ENCODE measurements around the gene ANKIB1. TPM values are rescaled to one million over a fixed set of nuclear protein-coding genes. Genes with fewer than 3 reads are reported as not detected.

ANKIB1 gene
- total RNA-seq, 1 experiment from 2014 or later: 83.8 TPM

GRCh38 chr7:92221766-92222165, 24.0 kb upstream of the ANKIB1 start:
- ATAC-seq (no peak), DNase-seq (ENCODE audit: low read depth, low spot score) (no peak)
- CTCF ChIA-PET: no interaction called here
- Histone ChIP-seq H3K4me1 (ENCODE audit: control insufficient read depth, insufficient read depth, low read length) (no peaks in the 10 kb centered on the region), H3K27ac (ENCODE audit: low read length) (no peak overlapping the region), H3K27me3 (ENCODE audit: control insufficient read depth, insufficient read depth, low read length) (no peaks in the 10 kb centered on the region), H3K36me3 (ENCODE audit: control insufficient read depth, insufficient read depth, low read length) (peaks cover 46% of the 10 kb centered on the region), H3K9me3 (ENCODE audit: control insufficient read depth, insufficient read depth, low read depth, low read length) (no peaks in the 10 kb centered on the region), H3K4me3 (ENCODE audit: low read depth in 2 of 2, low read length in 2 of 2) (no peak overlapping the region)
- intact Hi-C loops (cut with micrococcal nuclease; ENCODE audit: unreplicated experiment) (no loop called here), in situ Hi-C loops (cut with HindIII; ENCODE audit: low pct_unique_long_range_greater_than_20kb, low sequenced_read_pairs) (no loop called here)
- POLR2A ChIA-PET: no interaction called here
- no TSS peak for BruUV-seq (replicated peaks)
- no peak for TF ChIP-seq POLR2AphosphoS5 (IDR thresholded peaks at IDR 0.05; ENCODE audit: low read depth, low read length)
- TF ChIP-seq SIN3A (IDR thresholded peaks at IDR 0.05; ENCODE audit: borderline replicate concordance, insufficient read depth, low read depth, low read length): no peak

GRCh38 chr7:92226981-92227380, 18.8 kb upstream of the ANKIB1 start:
- ATAC-seq: no peak
- POLR2A ChIA-PET: no interaction called here
- DNase-seq (ENCODE audit: low read depth, low spot score): no peak
- BruUV-seq (replicated peaks): no TSS peak
- TF ChIP-seq CTCF (IDR thresholded peaks at IDR 0.05) (no peak), POLR2AphosphoS5 (IDR thresholded peaks at IDR 0.05; ENCODE audit: low read depth, low read length) (no peak), TCF7L2 (IDR thresholded peaks at IDR 0.05; ENCODE audit: low read depth, low read length) (no peak), REST (IDR thresholded peaks at IDR 0.05; ENCODE audit: insufficient read depth in 1 of 2, low read depth in 2 of 2, low read length in 1 of 2) (no peak), SIN3A (IDR thresholded peaks at IDR 0.05; ENCODE audit: borderline replicate concordance, insufficient read depth, low read depth, low read length) (no peak)
- no peaks in the 10 kb centered on the region for H3K9me3 ChIP-seq (ENCODE audit: control insufficient read depth, insufficient read depth, low read depth, low read length)
- CTCF ChIA-PET: no interaction called here
- peaks cover 30% of the 10 kb centered on the region; the same call in 1 of the 2 replicates for H3K36me3 ChIP-seq (ENCODE audit: control insufficient read depth, insufficient read depth, low read length)
- in situ Hi-C loops (cut with HindIII; ENCODE audit: low pct_unique_long_range_greater_than_20kb, low sequenced_read_pairs) (no loop called here), intact Hi-C loops (cut with micrococcal nuclease; ENCODE audit: unreplicated experiment) (no loop called here)
- no peak overlapping the region for H3K27ac ChIP-seq (ENCODE audit: low read length)
- H3K4me3 ChIP-seq (ENCODE audit: low read depth in 2 of 2, low read length in 2 of 2): no peak overlapping the region
- no peaks in the 10 kb centered on the region for H3K27me3 ChIP-seq (ENCODE audit: control insufficient read depth, insufficient read depth, low read length)
- no peaks in the 10 kb centered on the region for H3K4me1 ChIP-seq (ENCODE audit: control insufficient read depth, insufficient read depth, low read length)

GRCh38 chr7:92228100-92228499, 17.7 kb upstream of the ANKIB1 start:
- intact Hi-C loops (cut with micrococcal nuclease; ENCODE audit: unreplicated experiment): no loop called here

More at GRCh38 chr7:92228100-92228499, 17.7 kb upstream of the ANKIB1 start:
- CTCF ChIA-PET: no interaction called here
- Histone ChIP-seq H3K36me3 (ENCODE audit: control insufficient read depth, insufficient read depth, low read length) (peaks cover 23% of the 10 kb centered on the region; the same call in 1 of the 2 replicates), H3K9me3 (ENCODE audit: control insufficient read depth, insufficient read depth, low read depth, low read length) (no peaks in the 10 kb centered on the region), H3K4me1 (ENCODE audit: control insufficient read depth, insufficient read depth, low read length) (no peaks in the 10 kb centered on the region), H3K27ac (ENCODE audit: low read length) (no peak overlapping the region), H3K27me3 (ENCODE audit: control insufficient read depth, insufficient read depth, low read length) (no peaks in the 10 kb centered on the region), H3K4me3 (ENCODE audit: low read depth in 2 of 2, low read length in 2 of 2) (no peak overlapping the region)
- POLR2A ChIA-PET: no interaction called here
- in situ Hi-C loops (cut with HindIII; ENCODE audit: low pct_unique_long_range_greater_than_20kb, low sequenced_read_pairs): no loop called here
- ATAC-seq (no peak), DNase-seq (ENCODE audit: low read depth, low spot score) (no peak)
- no TSS peak for BruUV-seq (replicated peaks)
- TF ChIP-seq SIN3A (IDR thresholded peaks at IDR 0.05; ENCODE audit: borderline replicate concordance, insufficient read depth, low read depth, low read length) (no peak), POLR2AphosphoS5 (IDR thresholded peaks at IDR 0.05; ENCODE audit: low read depth, low read length) (no peak), REST (IDR thresholded peaks at IDR 0.05; ENCODE audit: insufficient read depth in 1 of 2, low read depth in 2 of 2, low read length in 1 of 2) (no peak), CTCF (IDR thresholded peaks at IDR 0.05) (no peak)
